HepG2 (cell line): ENCODE results near the gene ARMC3. TPM values are rescaled to one million over a fixed set of nuclear protein-coding genes. Genes with fewer than 3 reads are reported as not detected.

Source experiments
- ATAC-seq: fragments of 200-7000 bp; cut with Tn5 transposase; 3 replicates; pipeline ENCODE4 v1.9.1; 2020; ENCODE audit warnings: mild to moderate bottlenecking, moderate library complexity
- BruUV-seq: library from RNA; stranded (reverse); fragments of 400-500 nt; replicated peaks from 2 replicates; lab custom pipeline; 2021; lab: Mats Ljungman, UMichigan
- CTCF ChIA-PET: fragments of 300-600 bp; formaldehyde crosslinking; extraction: SDS; loops from one replicate; lab custom pipeline; 2021; ENCODE audit warnings: low total read pairs, inconsistent platforms, low intra/inter-chr PET ratio; lab: Yijun Ruan, JAX
- POLR2A ChIA-PET: fragments of 350-600 bp; sonication (Branson Sonifier 250); formaldehyde crosslinking; loops from one replicate; lab custom pipeline; 2020; ENCODE audit warnings: antibody characterized with exemption, inconsistent platforms; lab: Yijun Ruan, JAX
- DNase-seq: peaks from one replicate; pipeline ENCODE4 v3.0.0-alpha.2; 2015; ENCODE audit warnings: low spot score
- FAIRE-seq: peaks from 3 replicates; lab custom pipeline; 2011; peaks lifted over from hg19 to GRCh38; lab: Jason Lieb, UNC
- H2AFZ ChIP-seq: one replicate; pipeline ENCODE4 v1.6.1; 2011; ENCODE audit warnings: low read length, inconsistent platforms
- H3K27ac ChIP-seq: fragments of 300-600 bp; 3 replicates; pipeline ENCODE4 v1.8.0; 2011; ENCODE audit warnings: mixed run types, mild to moderate bottlenecking, mixed read lengths, low read length, inconsistent platforms; ENCODE audit not compliant: insufficient read depth; ENCODE audit errors: extremely low read length
- H3K27me3 ChIP-seq, 2 experiments: fragments of 200-600 bp in 1 of 2; 2 replicates in 1 of 2; 3 replicates in 1 of 2; pipeline versions ENCODE4 v1.6.0 to v1.8.0; 2011; ENCODE audit warnings: low read length in 2 of 2, mild to moderate bottlenecking in 2 of 2, moderate library complexity in 2 of 2, inconsistent platforms in 1 of 2; ENCODE audit not compliant: insufficient read depth in 2 of 2, control insufficient read depth in 1 of 2
- H3K36me3 ChIP-seq, 2 experiments: fragments of 200-600 bp in 1 of 2; replicated peaks in 1 of 2; 2 replicates in 1 of 2; 3 replicates in 1 of 2; pipeline versions ENCODE4 v1.5.1 to v1.8.0; 2011; ENCODE audit warnings: low read length in 2 of 2, inconsistent platforms in 1 of 2; ENCODE audit not compliant: insufficient read depth in 2 of 2, control insufficient read depth in 1 of 2
- H3K4me1 ChIP-seq: 2 replicates; pipeline ENCODE4 v1.5.1; 2012; ENCODE audit warnings: low read length, inconsistent platforms; ENCODE audit not compliant: insufficient read depth
- H3K4me2 ChIP-seq: 2 replicates; pipeline ENCODE4 v1.6.0; 2011; ENCODE audit warnings: low read depth, low read length, inconsistent platforms
- H3K4me3 ChIP-seq, 3 experiments: fragments of 200-600 bp in 1 of 3; sonication (generic), shearing (Covaris generic) in 1 of 3; replicated peaks in 1 of 3; 2 replicates each; pipeline ENCODE4 v1.5.1; 2011 to 2016; ENCODE audit warnings: low read length in 3 of 3, inconsistent platforms in 2 of 3, low read depth in 2 of 3, mild to moderate bottlenecking in 2 of 3, control low read depth in 1 of 3, mixed read lengths in 1 of 3; ENCODE audit not compliant: insufficient read depth in 1 of 3
- H3K79me2 ChIP-seq: one replicate; pipeline ENCODE4 v1.6.1; 2011; ENCODE audit warnings: low read length, inconsistent platforms; ENCODE audit not compliant: insufficient read depth
- H3K9ac ChIP-seq: 2 replicates; pipeline ENCODE4 v1.6.0; 2011; ENCODE audit warnings: mild to moderate bottlenecking, low read depth, low read length, inconsistent platforms; ENCODE audit not compliant: insufficient read depth
- H3K9me3 ChIP-seq: 2 replicates; pipeline ENCODE4 v1.5.1; 2012; ENCODE audit warnings: mild to moderate bottlenecking, low read length
- H4K20me1 ChIP-seq: 2 replicates; pipeline ENCODE4 v1.6.0; 2011; ENCODE audit warnings: inconsistent platforms, mild to moderate bottlenecking, low read length, moderate library complexity; ENCODE audit not compliant: insufficient read depth
- ATF1 ChIP-seq: IDR thresholded peaks from 2 replicates; pipeline ENCODE4 v1.6.1; 2016; ENCODE audit warnings: mild to moderate bottlenecking, control low read depth
- GATA4 ChIP-seq: sonication (generic); IDR thresholded peaks from 2 replicates; pipeline ENCODE4 v1.6.1; 2016; ENCODE audit warnings: antibody characterized with exemption, low read depth, borderline replicate concordance
- KDM5B ChIP-seq: sonication (generic); formaldehyde crosslinking; IDR thresholded peaks from 2 replicates; pipeline ENCODE4 v1.4.0; 2020; ENCODE audit warnings: missing genetic modification reagents, mild to moderate bottlenecking, borderline replicate concordance
- KLF16 ChIP-seq, 2 experiments: sonication (generic) in 1 of 2; formaldehyde crosslinking in 1 of 2; IDR thresholded peaks; 2 replicates each; pipeline versions ENCODE4 v1.6.1 to v1.8.0; 2016 to 2023; ENCODE audit warnings: missing genetic modification reagents in 2 of 2, missing compliant biosample characterization in 1 of 2
- RFXANK ChIP-seq: IDR thresholded peaks from 2 replicates; pipeline ENCODE4 v1.6.1; 2016
- SMAD1 ChIP-seq: sonication (generic); formaldehyde crosslinking; IDR thresholded peaks from 2 replicates; pipeline ENCODE4 v1.4.0; 2020; ENCODE audit warnings: missing genetic modification reagents, low read depth, mild to moderate bottlenecking, borderline replicate concordance
- TCF7L2 ChIP-seq: IDR thresholded peaks from 2 replicates; pipeline ENCODE4 v1.6.1; 2011; ENCODE audit warnings: mild to moderate bottlenecking, low read depth, low read length, moderate library complexity
- ZNF180 ChIP-seq: sonication (generic); formaldehyde crosslinking; IDR thresholded peaks from 2 replicates; pipeline ENCODE4 v1.4.0; 2020; ENCODE audit warnings: low read depth, missing genetic modification reagents, borderline replicate concordance
- ZNF546 ChIP-seq: sonication (generic); formaldehyde crosslinking; conservative IDR thresholded peaks from 2 replicates; pipeline ENCODE4 v1.8.1; 2023; ENCODE audit warnings: mild to moderate bottlenecking, missing genetic modification reagents
- ZNF737 ChIP-seq: sonication (generic); formaldehyde crosslinking; IDR thresholded peaks from 2 replicates; pipeline ENCODE4 v1.5.0; 2020; ENCODE audit warnings: missing genetic modification reagents, mild to moderate bottlenecking, borderline replicate concordance
- WGBS: methylation state at CpG from one replicate; pipeline ENCODE4 v1.1.6; 2017; ENCODE audit warnings: low lambda C conversion rate; 5-methylcytosine and 5-hydroxymethylcytosine counted together
- in situ Hi-C: cut with HindIII; loops from 2 replicates; pipeline ENCODE4 v1.10.0; 2017; ENCODE audit warnings: low pct_unique_long_range_greater_than_20kb; ENCODE audit not compliant: extremely low pct_ligation_motif_present
- intact Hi-C: fragments of 100-400 bp; cut with micrococcal nuclease; formaldehyde crosslinking; loops from one replicate; pipeline ENCODE4 v1.10.0; 2022; ENCODE audit not compliant: unreplicated experiment
- polyA plus RNA-seq, 8 experiments: library from polyadenylated mRNA; depleted of rRNA in 3 of 8; stranded (reverse) in 7 of 8; unstranded in 1 of 8; fragments of >200 nt; fragmentation: Illumina TruSeq in 4 of 8; extraction: Trizol in 4 of 8; gene quantifications; 2 replicates each; pipeline versions ENCODE4 v1.2.1 to v1.2.3, GENCODE V29; 2011 to 2016; ENCODE audit warnings: low read depth in 4 of 8, missing spikeins in 1 of 8, mixed read lengths in 1 of 8; ENCODE audit not compliant: insufficient read depth in 1 of 8
- total RNA-seq, 5 experiments: library from RNA; depleted of rRNA; stranded (reverse); fragments of >200 nt; fragmentation: Illumina TruSeq; extraction: Trizol; gene quantifications; 2 replicates each; pipeline ENCODE4 v1.2.3, GENCODE V29; 2016; ENCODE audit warnings: low read depth in 1 of 5
- TF ChIP-seq, protein P1 (sequence below): sonication (generic); formaldehyde crosslinking; IDR thresholded peaks from 2 replicates; pipeline ENCODE4 v1.8.0; 2022; ENCODE audit warnings: mild to moderate bottlenecking, missing genetic modification reagents
- TF ChIP-seq, protein P2 (sequence below): sonication (generic); formaldehyde crosslinking; IDR thresholded peaks from 2 replicates; pipeline ENCODE4 v1.8.1; 2022; ENCODE audit warnings: mild to moderate bottlenecking, missing genetic modification reagents
- TF ChIP-seq, protein P3 (sequence below): sonication (generic); formaldehyde crosslinking; IDR thresholded peaks from 2 replicates; pipeline ENCODE4 v1.4.0; 2020; ENCODE audit warnings: missing genetic modification reagents, mild to moderate bottlenecking, borderline replicate concordance

Gene ARMC3
- total and polyA plus RNA-seq, 2 of the 13 experiments (the other 11 are each of a cell fraction or from before 2014, with no cell fraction given), result not detected

DNA sequence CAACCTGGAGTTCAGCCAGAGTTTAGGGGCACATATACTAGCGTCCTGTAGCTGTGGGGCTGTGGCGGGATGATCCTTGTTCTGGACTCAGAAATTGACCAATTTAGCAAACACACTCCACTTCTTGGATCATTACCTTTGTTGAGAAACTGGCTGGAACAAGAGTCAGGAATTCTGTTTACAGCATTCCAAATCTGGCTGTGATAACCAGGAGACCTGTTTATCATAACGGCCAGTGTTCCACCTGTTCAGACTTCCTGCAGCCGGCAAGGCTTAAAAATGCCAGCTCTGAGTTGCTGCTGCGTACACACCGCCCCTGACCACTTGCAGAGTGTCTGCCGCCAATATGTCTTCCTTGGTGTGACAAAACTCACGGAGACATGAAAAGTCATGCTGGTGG is 64.8 kb downstream of the ARMC3 start:
- FAIRE-seq, result peak; percentile 34
- CTCF ChIA-PET, result no interaction called here
- Histone ChIP-seq H3K79me2 (no peaks in the 10 kb centered on the region), H3K4me2 (peak overlapping the region; percentile 26; the same call in 1 of the 2 replicates), H2AFZ (no peak overlapping the region), H3K27me3 (peaks cover 2% of the 10 kb centered on the region in 2 experiments; a peak in 1 of 5 replicates), H3K4me1 (peaks cover 11% of the 10 kb centered on the region; the same call in 1 of the 2 replicates), H3K27ac (no peak overlapping the region), H3K4me3 (no peak overlapping the region), H4K20me1 (no peaks in the 10 kb centered on the region), H3K36me3 (no peaks in the 10 kb centered on the region), H3K9me3 (no peaks in the 10 kb centered on the region), H3K9ac (no peak overlapping the region)
- 6% methylated on average over 8 of the region's 8 CpGs for WGBS
- TF ChIP-seq SMAD1 (CRISPR knock-in tag) (no peak), KDM5B (CRISPR knock-in tag) (no peak), GATA4 (no peak), KLF16 (CRISPR knock-in tag; IDR thresholded peaks at IDR 0.05) (no peak), ZNF737 (CRISPR knock-in tag) (no peak), ATF1 (CRISPR knock-in tag) (no peak), RFXANK (CRISPR knock-in tag) (no peak), TCF7L2 (no peak), ZNF546 (CRISPR knock-in tag) (no peak), ZNF180 (CRISPR knock-in tag) (no peak)
- TF ChIP-seq, protein P1, sequence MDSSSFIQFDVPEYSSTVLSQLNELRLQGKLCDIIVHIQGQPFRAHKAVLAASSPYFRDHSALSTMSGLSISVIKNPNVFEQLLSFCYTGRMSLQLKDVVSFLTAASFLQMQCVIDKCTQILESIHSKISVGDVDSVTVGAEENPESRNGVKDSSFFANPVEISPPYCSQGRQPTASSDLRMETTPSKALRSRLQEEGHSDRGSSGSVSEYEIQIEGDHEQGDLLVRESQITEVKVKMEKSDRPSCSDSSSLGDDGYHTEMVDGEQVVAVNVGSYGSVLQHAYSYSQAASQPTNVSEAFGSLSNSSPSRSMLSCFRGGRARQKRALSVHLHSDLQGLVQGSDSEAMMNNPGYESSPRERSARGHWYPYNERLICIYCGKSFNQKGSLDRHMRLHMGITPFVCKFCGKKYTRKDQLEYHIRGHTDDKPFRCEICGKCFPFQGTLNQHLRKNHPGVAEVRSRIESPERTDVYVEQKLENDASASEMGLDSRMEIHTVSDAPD (CRISPR knock-in tag), result no peak
- TF ChIP-seq, protein P2, sequence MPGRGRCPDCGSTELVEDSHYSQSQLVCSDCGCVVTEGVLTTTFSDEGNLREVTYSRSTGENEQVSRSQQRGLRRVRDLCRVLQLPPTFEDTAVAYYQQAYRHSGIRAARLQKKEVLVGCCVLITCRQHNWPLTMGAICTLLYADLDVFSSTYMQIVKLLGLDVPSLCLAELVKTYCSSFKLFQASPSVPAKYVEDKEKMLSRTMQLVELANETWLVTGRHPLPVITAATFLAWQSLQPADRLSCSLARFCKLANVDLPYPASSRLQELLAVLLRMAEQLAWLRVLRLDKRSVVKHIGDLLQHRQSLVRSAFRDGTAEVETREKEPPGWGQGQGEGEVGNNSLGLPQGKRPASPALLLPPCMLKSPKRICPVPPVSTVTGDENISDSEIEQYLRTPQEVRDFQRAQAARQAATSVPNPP (CRISPR knock-in tag), result no peak
- TF ChIP-seq, protein P3, sequence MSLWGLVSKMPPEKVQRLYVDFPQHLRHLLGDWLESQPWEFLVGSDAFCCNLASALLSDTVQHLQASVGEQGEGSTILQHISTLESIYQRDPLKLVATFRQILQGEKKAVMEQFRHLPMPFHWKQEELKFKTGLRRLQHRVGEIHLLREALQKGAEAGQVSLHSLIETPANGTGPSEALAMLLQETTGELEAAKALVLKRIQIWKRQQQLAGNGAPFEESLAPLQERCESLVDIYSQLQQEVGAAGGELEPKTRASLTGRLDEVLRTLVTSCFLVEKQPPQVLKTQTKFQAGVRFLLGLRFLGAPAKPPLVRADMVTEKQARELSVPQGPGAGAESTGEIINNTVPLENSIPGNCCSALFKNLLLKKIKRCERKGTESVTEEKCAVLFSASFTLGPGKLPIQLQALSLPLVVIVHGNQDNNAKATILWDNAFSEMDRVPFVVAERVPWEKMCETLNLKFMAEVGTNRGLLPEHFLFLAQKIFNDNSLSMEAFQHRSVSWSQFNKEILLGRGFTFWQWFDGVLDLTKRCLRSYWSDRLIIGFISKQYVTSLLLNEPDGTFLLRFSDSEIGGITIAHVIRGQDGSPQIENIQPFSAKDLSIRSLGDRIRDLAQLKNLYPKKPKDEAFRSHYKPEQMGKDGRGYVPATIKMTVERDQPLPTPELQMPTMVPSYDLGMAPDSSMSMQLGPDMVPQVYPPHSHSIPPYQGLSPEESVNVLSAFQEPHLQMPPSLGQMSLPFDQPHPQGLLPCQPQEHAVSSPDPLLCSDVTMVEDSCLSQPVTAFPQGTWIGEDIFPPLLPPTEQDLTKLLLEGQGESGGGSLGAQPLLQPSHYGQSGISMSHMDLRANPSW, result no peak
- in situ Hi-C loops, result loop anchor here (5.0 kb wide), 1 partner anchor 990 kb away; the partner anchor contains the start of gene DNAJC1
- POLR2A ChIA-PET, result no interaction called here
- ATAC-seq, result peak; percentile 65
- intact Hi-C loops, result no loop called here
- peak; percentile 7 for DNase-seq
- no TSS peak for BruUV-seq
